Endothelial cell (in vitro differentiated cells): ENCODE results near the gene EDA. TPM values are rescaled to one million over a fixed set of nuclear protein-coding genes. Genes with fewer than 3 reads are reported as not detected.

Experiments used
- DNase-seq: peaks from one replicate; pipeline ENCODE4 v3.0.0; 2021; ENCODE audit warnings: low spot score
- H3K27ac Mint-ChIP-seq: one replicate; pipeline ENCODE4 v1.8.0; 2021; ENCODE audit warnings: mixed read lengths, inconsistent platforms; ENCODE audit not compliant: unreplicated experiment
- H3K27me3 Mint-ChIP-seq: one replicate; pipeline ENCODE4 v1.8.0; 2021; ENCODE audit warnings: mild to moderate bottlenecking, moderate library complexity, mixed read lengths, inconsistent platforms; ENCODE audit not compliant: unreplicated experiment
- H3K36me3 Mint-ChIP-seq: one replicate; pipeline ENCODE4 v1.8.0; 2021; ENCODE audit warnings: mild to moderate bottlenecking, low read depth, mixed read lengths, inconsistent platforms; ENCODE audit not compliant: unreplicated experiment
- H3K4me1 Mint-ChIP-seq: one replicate; pipeline ENCODE4 v1.8.0; 2021; ENCODE audit warnings: mild to moderate bottlenecking, mixed read lengths, inconsistent platforms; ENCODE audit not compliant: unreplicated experiment
- H3K4me3 Mint-ChIP-seq: one replicate; pipeline ENCODE4 v1.8.0; 2021; ENCODE audit warnings: mild to moderate bottlenecking, mixed read lengths, inconsistent platforms; ENCODE audit not compliant: unreplicated experiment
- H3K9me3 Mint-ChIP-seq: one replicate; pipeline ENCODE4 v1.8.0; 2021; ENCODE audit warnings: mixed read lengths, inconsistent platforms; ENCODE audit not compliant: unreplicated experiment
- CTCF ChIP-seq: fragments of 200-600 bp; sonication (generic); IDR thresholded peaks from one replicate; pipeline ENCODE4 v1.5.0; 2021; ENCODE audit warnings: antibody characterized with exemption; ENCODE audit not compliant: unreplicated experiment
- total RNA-seq: library from RNA; stranded (reverse); fragmentation: NEBNext Ultra II Directional; extraction: Animal tissue kit (Norgen Biotek cat#: 25700); gene quantifications from one replicate; pipeline ENCODE4 v1.2.1, GENCODE V29; 2021; ENCODE audit not compliant: unreplicated experiment

The EDA gene
- total RNA-seq, 1 donor from 2014 or later = 2.3 TPM

GRCh38 chrX:70054391-70054790 is 438.5 kb downstream of the EDA start:
- Mint-ChIP-seq H3K9me3 (no peaks in the 10 kb centered on the region), H3K27me3 (no peaks in the 10 kb centered on the region), H3K4me1 (no peaks in the 10 kb centered on the region), H3K4me3 (no peak overlapping the region), H3K27ac (no peak overlapping the region), H3K36me3 (no peaks in the 10 kb centered on the region)
- DNase-seq = no peak
- TF ChIP-seq CTCF = no peak

- Mint-ChIP-seq H3K27me3 (peaks cover 2% of the 10 kb centered on the region), H3K27ac (no peak within 1 kb of the TSS), H3K4me1 (no peaks in the 10 kb centered on the region), H3K4me3 (no peak within 1 kb of the TSS), H3K9me3 (no peaks in the 10 kb centered on the region), H3K36me3 (no peaks in the 10 kb centered on the region)
- TF ChIP-seq CTCF = no peak
- DNase-seq = no peak
Measured at GRCh38 chrX:70062076-70062475, 446.2 kb downstream of the EDA start, which contains the start of gene OTUD6A. Gene OTUD6A, plus strand, starts transcription at chrX:70062457. Its CDS starts 68 bp downstream, at chrX:70062525.

- Mint-ChIP-seq H3K36me3 (no peaks in the 10 kb centered on the region), H3K9me3 (no peaks in the 10 kb centered on the region), H3K27me3 (peaks cover 2% of the 10 kb centered on the region), H3K4me1 (no peaks in the 10 kb centered on the region), H3K27ac (no peak overlapping the region), H3K4me3 (no peak overlapping the region)
- no peak for DNase-seq
- no peak for TF ChIP-seq CTCF
Measured at GRCh38 chrX:70062961-70063550, 447.1 kb downstream of the EDA start.

DNA sequence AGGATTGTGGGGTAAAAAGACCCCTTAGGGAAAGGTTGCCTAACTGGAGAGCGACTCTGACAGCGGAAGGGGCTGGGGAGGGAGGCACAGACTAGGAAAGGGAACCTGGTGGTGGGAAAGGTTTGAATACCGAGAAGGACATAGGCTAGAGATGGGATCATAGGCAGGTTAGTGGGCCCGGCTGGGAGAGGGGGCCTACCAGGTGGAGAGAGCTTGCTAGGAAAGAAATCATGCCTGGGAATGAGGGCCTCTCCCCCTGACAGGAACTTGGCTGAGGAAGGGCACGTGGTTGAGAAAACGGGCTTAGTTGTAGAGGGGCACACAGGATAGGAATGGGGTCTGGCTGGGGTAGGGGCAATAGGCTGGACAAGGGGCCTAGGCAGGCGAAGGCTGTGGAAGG is 450.7 kb downstream of the EDA start:
- no peak for TF ChIP-seq CTCF
- H3K36me3 Mint-ChIP-seq = no peaks in the 10 kb centered on the region
- no peak overlapping the region for H3K4me3 Mint-ChIP-seq
- H3K27ac Mint-ChIP-seq = no peak overlapping the region
- DNase-seq = no peak
- H3K27me3 Mint-ChIP-seq = no peaks in the 10 kb centered on the region
- no peaks in the 10 kb centered on the region for H3K9me3 Mint-ChIP-seq
- H3K4me1 Mint-ChIP-seq = no peaks in the 10 kb centered on the region

DNA sequence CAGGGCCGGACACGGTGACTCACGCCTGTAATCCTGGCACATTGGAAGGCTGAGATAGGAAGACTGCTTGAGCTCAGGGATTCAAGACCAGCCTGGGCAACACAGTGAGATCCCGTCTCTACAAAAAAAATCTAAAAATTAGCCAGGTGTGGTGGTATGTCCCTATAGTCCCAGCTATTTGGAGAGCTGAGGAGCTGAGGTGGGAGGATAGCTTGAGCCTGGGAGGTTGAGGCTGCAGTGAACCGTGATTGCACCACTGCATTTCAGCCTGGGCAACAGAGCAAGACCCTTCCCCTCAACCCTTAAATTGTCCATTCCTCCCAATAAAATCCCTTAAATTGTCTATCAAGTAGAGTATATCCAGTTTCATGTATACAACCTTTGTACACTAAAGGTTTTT is 463.4 kb downstream of the EDA start:
- DNase-seq = no peak
- no peaks in the 10 kb centered on the region for H3K27me3 Mint-ChIP-seq
- H3K27ac Mint-ChIP-seq = no peak overlapping the region
- TF ChIP-seq CTCF = no peak
- H3K36me3 Mint-ChIP-seq = no peaks in the 10 kb centered on the region
- no peak overlapping the region for H3K4me3 Mint-ChIP-seq
- H3K9me3 Mint-ChIP-seq = no peaks in the 10 kb centered on the region
- H3K4me1 Mint-ChIP-seq = no peaks in the 10 kb centered on the region
